ENCODE results near the gene WNT2B.

DNA sequence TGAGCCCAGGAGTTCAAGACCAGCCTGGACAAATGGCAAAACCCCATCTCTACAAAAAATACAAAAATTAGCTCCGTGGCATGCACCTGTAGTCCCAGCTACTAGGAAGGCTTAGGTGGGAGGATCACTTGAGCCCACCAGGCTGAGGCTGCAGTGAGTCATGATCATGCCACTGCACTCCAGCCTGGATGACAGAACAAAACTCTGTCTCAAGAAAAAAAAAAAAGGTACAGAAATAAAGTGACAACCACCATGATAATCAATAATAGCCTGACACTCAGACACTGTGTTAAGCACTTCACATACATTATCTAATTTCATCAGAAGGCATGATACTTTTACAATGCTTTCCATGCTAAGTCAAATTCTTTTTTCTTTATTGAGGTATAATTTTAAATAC is 57.0 kb downstream of the WNT2B start:
- TF ChIP-seq, protein P1, sequence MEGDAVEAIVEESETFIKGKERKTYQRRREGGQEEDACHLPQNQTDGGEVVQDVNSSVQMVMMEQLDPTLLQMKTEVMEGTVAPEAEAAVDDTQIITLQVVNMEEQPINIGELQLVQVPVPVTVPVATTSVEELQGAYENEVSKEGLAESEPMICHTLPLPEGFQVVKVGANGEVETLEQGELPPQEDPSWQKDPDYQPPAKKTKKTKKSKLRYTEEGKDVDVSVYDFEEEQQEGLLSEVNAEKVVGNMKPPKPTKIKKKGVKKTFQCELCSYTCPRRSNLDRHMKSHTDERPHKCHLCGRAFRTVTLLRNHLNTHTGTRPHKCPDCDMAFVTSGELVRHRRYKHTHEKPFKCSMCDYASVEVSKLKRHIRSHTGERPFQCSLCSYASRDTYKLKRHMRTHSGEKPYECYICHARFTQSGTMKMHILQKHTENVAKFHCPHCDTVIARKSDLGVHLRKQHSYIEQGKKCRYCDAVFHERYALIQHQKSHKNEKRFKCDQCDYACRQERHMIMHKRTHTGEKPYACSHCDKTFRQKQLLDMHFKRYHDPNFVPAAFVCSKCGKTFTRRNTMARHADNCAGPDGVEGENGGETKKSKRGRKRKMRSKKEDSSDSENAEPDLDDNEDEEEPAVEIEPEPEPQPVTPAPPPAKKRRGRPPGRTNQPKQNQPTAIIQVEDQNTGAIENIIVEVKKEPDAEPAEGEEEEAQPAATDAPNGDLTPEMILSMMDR (IDR thresholded peaks at IDR 0.05): no peak
- no peak for TF ChIP-seq POLR2A (IDR thresholded peaks at IDR 0.05)

All from heart left ventricle (tissue), 13 donors.